IPS-18c (cell line): Measurements from ENCODE around the gene MAPK1.
"Not testable (repeated sequence)": the region's sequence is repeated elsewhere in the genome, so short reads cannot be mapped to it uniquely, and the experiment has no call there.

ENCODE experiments used
- H3K4me3 ChIP-seq: 2 replicates; pipeline ENCODE4 v1.7.0; 2013; ENCODE audit warnings: low read depth, mild to moderate bottlenecking, low read length, moderate library complexity; ENCODE audit not compliant: insufficient read depth
- H3K9me3 ChIP-seq: one replicate; pipeline ENCODE4 v1.6.1; 2013; ENCODE audit warnings: mild to moderate bottlenecking, low read length, moderate library complexity; ENCODE audit not compliant: control insufficient read depth, insufficient read depth

The MAPK1 gene

GRCh38 chr22:21815958-21816357 is 51.5 kb downstream of the MAPK1 start:
- Histone ChIP-seq H3K9me3 (no peaks in the 10 kb centered on the region), H3K4me3 (no peak overlapping the region)

DNA sequence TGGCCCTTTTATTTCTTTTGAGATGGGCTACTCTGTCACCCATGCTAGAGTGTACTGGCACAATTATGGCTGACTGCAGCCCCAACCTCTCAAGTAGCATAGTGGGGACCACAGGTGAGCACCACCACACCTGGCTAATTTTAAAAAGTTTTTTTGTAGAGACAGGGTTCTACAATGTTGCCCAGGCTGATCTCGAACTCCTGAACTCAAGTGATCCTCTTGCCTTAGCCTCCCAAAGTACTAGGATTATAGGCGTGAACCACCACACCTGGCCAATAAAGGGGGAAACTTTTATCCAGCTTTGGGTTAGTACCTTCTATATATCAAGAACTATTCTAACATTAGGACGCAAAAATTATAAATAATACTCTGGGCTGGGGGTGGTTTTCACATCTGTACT is 52.1 kb downstream of the MAPK1 start:
- no peak overlapping the region for H3K4me3 ChIP-seq
- no peaks in the 10 kb centered on the region for H3K9me3 ChIP-seq

DNA sequence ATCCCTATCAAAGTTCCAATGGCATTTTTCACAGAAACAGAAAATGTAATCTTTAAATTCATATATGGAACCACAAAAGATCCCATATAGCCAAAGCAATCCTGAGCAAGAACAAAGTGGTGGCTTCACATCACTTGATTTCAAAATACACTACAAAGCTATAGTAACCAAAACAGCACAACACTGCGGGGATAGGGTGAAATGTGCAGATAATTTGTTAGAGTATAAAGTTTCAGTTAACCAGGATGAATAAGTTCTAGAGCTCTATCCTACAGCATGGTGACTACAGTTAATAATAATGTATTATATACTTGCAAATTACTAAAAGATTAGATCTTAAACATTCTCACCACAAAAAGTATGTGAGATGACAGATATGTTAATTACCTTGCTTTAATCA is 55.5 kb downstream of the MAPK1 start:
- Histone ChIP-seq H3K4me3 (no peak overlapping the region), H3K9me3 (no peaks in the 10 kb centered on the region)

DNA sequence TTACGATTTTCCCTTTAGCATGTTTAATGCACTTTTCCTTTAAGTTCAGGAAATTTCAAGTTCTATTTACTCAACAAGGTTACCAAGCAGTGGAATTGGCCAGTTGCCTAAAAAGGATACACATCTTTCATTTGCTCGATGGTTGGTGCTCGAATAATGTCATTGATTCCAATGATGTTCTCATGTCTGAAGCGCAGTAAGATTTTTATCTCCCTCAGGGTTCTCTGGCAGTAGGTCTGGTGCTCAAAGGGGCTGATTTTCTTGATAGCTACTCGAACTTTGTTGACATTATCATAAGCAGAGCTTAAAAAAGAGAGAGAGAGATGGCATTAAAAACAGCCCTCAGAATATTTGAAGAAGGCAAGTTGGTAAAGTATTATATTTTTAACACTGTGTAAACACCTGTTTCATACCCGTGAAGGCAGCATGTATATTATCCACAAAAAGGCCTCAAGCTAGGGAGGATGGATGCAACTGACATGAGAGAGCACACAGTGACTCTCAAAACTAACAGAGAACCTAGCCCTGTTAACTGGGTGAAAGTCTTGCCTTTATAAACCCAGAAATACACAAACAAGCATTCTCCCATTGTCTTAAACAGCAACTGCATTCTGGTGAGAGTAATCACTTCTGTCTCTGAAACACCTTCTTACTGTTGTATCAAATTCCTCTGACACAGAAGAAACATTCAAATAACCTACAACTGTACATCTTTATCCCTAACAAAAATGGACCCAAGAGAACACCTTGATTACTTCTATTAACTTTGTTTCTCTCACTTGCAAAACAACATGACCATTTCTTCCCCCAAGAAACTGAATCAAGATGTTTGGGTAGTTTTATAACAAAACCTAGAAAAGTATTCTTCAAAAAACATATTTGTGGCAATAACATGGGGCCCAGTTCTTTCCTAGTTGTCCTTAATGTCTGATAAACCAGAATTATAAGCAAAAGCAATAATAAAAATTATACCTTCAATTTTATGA is 59.6 kb downstream of the MAPK1 start:
- no peak overlapping the region for H3K4me3 ChIP-seq

GRCh38 chr22:21805325-21805724 is 62.1 kb downstream of the MAPK1 start:
- not testable (repeated sequence) for H3K4me3 ChIP-seq, H3K9me3 ChIP-seq

More for the DNA sequence above, 59.6 kb downstream of the MAPK1 start:
- no peaks in the 10 kb centered on the region for H3K9me3 ChIP-seq

DNA sequence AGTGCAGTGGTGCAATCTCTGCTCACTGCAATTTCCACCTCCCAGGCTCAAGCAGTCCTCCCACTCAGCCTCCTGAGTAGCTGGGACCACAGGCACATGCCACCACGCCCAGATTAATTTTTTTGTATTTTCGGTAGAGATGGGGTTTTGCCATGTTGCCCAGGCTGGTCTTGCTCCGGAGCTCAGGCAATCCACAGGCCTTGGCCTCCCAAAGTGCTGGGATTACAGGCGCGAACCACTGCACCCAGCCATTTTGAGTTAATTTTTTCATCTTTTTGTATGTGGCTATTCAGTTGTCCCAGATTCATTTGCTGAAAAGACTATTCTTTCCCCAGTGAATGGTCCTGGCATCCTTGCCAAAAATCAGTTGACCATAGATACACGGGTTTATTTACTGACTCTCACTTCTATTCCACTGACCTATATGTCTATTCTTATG is 63.6 kb downstream of the MAPK1 start:
- Histone ChIP-seq H3K9me3 (no peaks in the 10 kb centered on the region), H3K4me3 (no peak overlapping the region)

GRCh38 chr22:21802673-21803072 is 64.8 kb downstream of the MAPK1 start:
- H3K4me3 ChIP-seq = no peak overlapping the region
- H3K9me3 ChIP-seq = no peaks in the 10 kb centered on the region

DNA sequence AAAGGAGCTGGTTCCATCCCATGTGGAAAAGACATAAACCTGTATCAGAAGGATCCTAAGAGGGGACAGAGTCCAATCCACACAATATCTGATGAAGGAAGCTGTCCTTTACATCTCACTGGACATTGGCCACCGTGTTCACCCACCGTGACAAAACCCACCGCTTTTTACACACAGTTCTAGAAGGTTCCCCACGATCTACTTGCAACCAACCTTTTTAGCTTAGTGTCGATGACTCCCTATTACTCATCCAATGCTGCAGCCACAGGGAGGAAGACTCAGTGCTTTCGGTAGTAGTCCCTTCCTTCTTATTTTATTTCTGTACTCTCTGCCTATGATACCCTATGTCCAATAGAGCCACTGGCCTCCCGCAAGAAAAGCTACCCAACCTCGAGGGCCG is 65.4 kb downstream of the MAPK1 start:
- H3K9me3 ChIP-seq = no peaks in the 10 kb centered on the region

GRCh38 chr22:21801304-21801644 is 66.2 kb downstream of the MAPK1 start:
- H3K9me3 ChIP-seq, H3K4me3 ChIP-seq: not testable (repeated sequence)

More for the DNA sequence above, 65.4 kb downstream of the MAPK1 start:
- no peak overlapping the region for H3K4me3 ChIP-seq

- Histone ChIP-seq H3K9me3 (no peaks in the 10 kb centered on the region), H3K4me3 (no peak overlapping the region)
Observed at GRCh38 chr22:21800552-21801303, 66.7 kb downstream of the MAPK1 start.

GRCh38 chr22:21797444-21798221 is 69.8 kb downstream of the MAPK1 start:
- Histone ChIP-seq H3K4me3 (no peak overlapping the region), H3K9me3 (no peaks in the 10 kb centered on the region)

DNA sequence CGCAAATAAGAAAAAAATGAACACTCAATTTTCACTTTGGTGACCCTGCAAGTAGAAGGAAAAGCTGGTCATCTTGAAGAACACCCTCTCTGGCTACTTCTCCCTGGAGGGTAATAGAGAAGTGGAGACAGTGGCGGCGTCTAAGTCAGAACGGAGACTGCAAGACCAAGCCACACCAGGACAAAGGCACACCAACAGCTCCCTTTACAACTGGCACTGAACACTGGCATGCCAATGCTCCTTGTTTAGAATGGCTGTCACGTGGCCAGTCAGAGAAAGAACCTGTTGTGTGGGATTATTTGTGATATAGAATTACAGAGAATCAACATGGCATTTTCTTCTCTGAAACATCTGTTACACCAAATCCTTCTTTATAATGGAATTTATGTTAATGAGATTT is 70.6 kb downstream of the MAPK1 start:
- Histone ChIP-seq H3K4me3 (no peak overlapping the region), H3K9me3 (no peaks in the 10 kb centered on the region)

DNA sequence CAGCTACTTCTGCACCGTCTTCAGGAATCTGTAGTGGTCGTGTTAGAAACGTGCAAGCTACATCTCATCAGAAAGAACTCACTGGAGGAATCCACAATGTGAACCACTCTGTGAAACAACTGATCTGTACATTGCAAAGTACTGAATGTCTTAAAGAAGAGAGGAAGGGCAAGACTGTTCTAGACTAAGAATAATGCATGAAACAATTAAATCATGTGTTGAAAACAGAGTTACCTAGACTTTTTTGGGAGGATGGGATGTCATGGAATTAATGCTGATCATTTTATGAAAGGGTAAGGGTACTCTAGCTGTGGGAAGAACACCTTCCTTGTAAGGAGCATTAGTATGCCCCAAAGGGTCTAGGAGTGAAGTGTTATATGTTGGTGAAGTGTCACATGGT is 71.2 kb downstream of the MAPK1 start:
- Histone ChIP-seq H3K4me3 (no peak overlapping the region), H3K9me3 (no peaks in the 10 kb centered on the region)

- H3K9me3 ChIP-seq, H3K4me3 ChIP-seq: not testable (repeated sequence)
Observed at GRCh38 chr22:21793716-21794115, 73.7 kb downstream of the MAPK1 start.

DNA sequence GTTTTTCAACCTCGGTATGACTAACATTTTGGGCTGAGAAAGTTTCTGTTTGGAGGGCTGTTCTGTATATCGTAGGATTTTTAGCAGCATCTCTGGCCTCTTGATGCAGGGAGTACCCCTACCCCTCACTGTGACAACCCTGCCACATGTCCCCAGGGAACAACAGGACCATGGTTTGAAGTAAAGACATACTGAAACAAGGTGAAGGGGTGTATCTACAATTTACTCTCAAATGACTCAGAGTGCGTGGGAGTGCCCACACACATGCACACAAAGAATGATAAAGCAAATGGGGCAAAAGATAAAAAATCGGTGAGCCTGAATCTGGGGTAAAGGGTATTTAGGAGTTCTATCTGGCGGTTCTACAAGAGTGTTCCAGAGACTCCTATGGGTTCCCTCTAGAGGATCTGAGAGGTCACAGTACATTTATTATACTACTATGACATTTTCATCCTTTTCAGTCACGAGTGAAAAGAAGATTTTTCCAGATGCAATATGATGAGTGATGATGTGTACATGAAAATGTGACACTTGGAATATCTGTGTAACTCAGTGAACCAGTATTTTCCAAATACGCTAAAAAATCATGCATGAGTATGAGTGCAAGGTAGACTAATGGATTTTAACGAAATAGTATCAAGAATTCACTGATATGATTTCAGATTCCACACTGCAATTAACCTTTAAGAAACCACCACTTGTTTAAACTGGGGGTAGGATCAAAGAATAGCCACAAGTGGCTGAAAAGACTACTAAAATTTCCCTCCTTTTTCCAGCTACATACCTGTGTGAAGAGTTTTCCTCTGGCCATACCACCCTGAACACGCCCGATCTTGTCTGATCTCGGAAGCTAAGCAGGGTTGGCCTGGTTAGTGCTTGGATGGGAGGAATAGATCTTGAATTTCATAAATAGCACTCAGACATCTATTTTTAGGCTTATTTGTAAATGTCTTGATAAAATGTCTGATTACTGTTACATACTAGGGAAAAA is 75.5 kb downstream of the MAPK1 start:
- Histone ChIP-seq H3K4me3 (no peak overlapping the region), H3K9me3 (no peaks in the 10 kb centered on the region)

GRCh38 chr22:21790849-21791610 is 76.4 kb downstream of the MAPK1 start:
- H3K4me3 ChIP-seq, H3K9me3 ChIP-seq: not testable (repeated sequence)
